ENCODE measurements around the gene CEP112.
"Not testable (repeated sequence)": the region's sequence is repeated elsewhere in the genome, so short reads cannot be mapped to it uniquely, and the experiment has no call there.

Gene CEP112

GRCh38 chr17:66172691-66173223 is 19.2 kb downstream of the CEP112 start:
- H3K27ac ChIP-seq: no peak overlapping the region
- TF ChIP-seq CTCF (IDR thresholded peaks at IDR 0.05) (no peak), ZFX (IDR thresholded peaks at IDR 0.05; ENCODE audit: borderline replicate concordance) (no peak)

DNA sequence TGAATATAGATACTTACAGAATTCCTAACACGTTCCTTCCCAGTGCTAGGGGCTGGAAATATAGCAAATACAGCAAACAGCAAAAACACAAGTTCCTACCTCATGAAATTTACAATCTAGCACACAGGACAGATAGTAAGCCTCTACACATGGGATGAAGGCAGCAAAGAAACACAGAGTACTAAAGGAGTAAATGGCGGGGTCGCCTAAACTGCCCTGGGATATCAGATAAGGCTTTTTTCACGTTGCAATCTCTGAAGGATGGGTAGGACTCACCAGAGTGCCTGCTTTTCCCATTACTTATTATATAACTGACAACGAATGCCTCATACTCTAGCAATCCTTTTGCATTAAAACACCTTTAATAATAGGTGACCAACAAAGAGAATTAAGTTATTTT is 19.8 kb downstream of the CEP112 start:
- no peak overlapping the region for H3K27ac ChIP-seq

GRCh38 chr17:66171692-66172091 is 20.2 kb downstream of the CEP112 start:
- no peak overlapping the region for H3K27ac ChIP-seq

More for the DNA sequence above, 19.8 kb downstream of the CEP112 start:
- TF ChIP-seq CTCF (IDR thresholded peaks at IDR 0.05) (no peak), ZFX (IDR thresholded peaks at IDR 0.05; ENCODE audit: borderline replicate concordance) (no peak)

GRCh38 chr17:66171172-66171571 is 20.8 kb downstream of the CEP112 start:
- no peak for TF ChIP-seq ZFX (IDR thresholded peaks at IDR 0.05; ENCODE audit: borderline replicate concordance)
- no peak for TF ChIP-seq CTCF (IDR thresholded peaks at IDR 0.05)
- no peak overlapping the region for H3K27ac ChIP-seq

More at GRCh38 chr17:66171692-66172091, 20.2 kb downstream of the CEP112 start:
- no peak for TF ChIP-seq ZFX (IDR thresholded peaks at IDR 0.05; ENCODE audit: borderline replicate concordance)
- TF ChIP-seq CTCF (IDR thresholded peaks at IDR 0.05): no peak

- TF ChIP-seq ZFX (IDR thresholded peaks at IDR 0.05; ENCODE audit: borderline replicate concordance) (no peak), CTCF (IDR thresholded peaks at IDR 0.05) (no peak)
Observed at GRCh38 chr17:66169839-66170238, 22.1 kb downstream of the CEP112 start.

DNA sequence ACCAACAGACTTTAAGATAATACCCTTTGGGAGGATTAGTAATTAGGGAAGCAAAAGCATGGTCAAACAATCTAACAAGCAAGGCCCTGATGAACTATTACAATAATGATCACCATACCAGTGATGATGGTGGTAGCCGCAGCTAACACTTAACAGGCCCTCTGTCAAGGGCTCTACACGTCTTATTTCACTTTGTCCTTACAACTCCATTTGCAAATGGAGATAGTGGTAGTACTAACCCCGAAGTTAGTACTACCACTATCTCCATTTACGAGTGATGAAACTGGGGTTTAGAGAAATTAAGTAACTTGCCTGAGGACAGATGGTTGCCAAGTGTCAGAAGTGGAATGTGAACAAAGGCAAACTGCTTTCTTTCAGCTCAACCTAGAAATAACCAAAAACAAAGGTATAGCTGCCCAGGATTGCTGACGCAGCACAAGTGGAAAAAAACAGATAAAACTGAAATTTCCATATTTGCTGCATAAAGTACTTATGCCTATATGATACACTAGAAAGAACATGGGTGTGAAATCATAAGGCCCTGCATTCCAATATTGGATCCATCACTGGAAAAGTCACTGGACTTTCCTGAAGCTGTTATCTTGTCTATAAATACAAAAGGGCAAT is 24.6 kb downstream of the CEP112 start:
- no peak overlapping the region for H3K27ac ChIP-seq
- no peak for TF ChIP-seq ZFX (IDR thresholded peaks at IDR 0.05; ENCODE audit: borderline replicate concordance)
- TF ChIP-seq CTCF (IDR thresholded peaks at IDR 0.05): no peak

More at GRCh38 chr17:66169839-66170238, 22.1 kb downstream of the CEP112 start:
- no peak overlapping the region for H3K27ac ChIP-seq

GRCh38 chr17:66165537-66166123 is 26.3 kb downstream of the CEP112 start:
- TF ChIP-seq ZFX (IDR thresholded peaks at IDR 0.05; ENCODE audit: borderline replicate concordance) (no peak), CTCF (IDR thresholded peaks at IDR 0.05) (peak; percentile 75)
- no peak overlapping the region for H3K27ac ChIP-seq

DNA sequence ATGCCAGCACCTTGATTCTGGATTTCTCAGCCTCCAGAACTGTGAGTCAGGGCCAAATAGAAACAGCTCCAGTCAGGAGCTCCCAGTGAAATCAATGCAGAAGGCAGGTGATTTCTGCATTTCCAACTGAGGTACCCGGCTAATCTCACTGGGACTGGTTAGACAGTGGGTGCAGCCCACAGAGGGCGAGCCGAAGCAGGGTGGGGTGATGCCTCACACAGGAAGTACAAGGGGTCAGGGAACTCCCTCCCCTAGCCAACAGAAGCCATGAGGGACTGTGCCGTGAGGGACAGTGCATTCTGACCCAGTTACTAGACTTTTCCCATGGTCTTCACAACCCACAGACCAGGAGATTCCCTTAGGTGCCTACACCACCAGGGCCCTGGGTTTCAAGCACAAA is 36.9 kb downstream of the CEP112 start:
- H3K27ac ChIP-seq: not testable (repeated sequence)
